ENCODE measurements around the gene NID2.

DNA sequence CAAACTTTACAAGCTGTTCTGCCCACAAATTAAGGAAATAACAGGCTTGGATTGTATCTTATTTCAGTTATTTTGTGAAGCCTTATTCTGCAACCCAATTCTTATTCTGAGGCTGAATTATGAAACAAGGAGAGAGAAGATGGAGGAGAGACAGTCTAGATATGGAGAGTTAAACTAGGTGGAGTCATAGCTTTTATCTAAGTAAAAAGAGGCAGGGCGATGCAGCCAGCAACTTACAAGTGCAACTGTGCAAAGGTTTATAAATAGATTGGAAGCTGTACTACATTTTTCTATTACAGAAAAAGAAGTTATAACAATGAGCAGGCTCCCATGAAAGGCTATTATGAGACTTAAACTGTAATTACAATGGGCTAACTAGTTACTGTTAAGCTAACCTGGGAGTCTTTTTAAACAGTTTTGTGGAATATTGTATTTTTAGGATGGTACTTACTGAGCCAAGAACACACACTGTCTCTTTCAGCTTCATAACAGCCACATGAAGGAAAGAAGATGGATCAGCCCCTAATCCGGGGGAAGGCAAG, 22.4 kb downstream of the NID2 start:
- no peak for TF ChIP-seq YY1 (IDR thresholded peaks at IDR 0.05; ENCODE audit: insufficient read depth, insufficient read length)
- TF ChIP-seq SUZ12 (IDR thresholded peaks at IDR 0.05; ENCODE audit: extremely low read depth, insufficient read depth, insufficient read length): no peak
- TF ChIP-seq ZNF274 (IDR thresholded peaks at IDR 0.05; ENCODE audit: low read depth, low read length): no peak
